Measurements from ENCODE around the gene COL8A1. TPM values are rescaled to one million over a fixed set of nuclear protein-coding genes. Genes with fewer than 3 reads are reported as not detected.

COL8A1 gene
- total RNA-seq, 2 experiments from 2014 or later: 0.10 TPM; not detected in 1

DNA sequence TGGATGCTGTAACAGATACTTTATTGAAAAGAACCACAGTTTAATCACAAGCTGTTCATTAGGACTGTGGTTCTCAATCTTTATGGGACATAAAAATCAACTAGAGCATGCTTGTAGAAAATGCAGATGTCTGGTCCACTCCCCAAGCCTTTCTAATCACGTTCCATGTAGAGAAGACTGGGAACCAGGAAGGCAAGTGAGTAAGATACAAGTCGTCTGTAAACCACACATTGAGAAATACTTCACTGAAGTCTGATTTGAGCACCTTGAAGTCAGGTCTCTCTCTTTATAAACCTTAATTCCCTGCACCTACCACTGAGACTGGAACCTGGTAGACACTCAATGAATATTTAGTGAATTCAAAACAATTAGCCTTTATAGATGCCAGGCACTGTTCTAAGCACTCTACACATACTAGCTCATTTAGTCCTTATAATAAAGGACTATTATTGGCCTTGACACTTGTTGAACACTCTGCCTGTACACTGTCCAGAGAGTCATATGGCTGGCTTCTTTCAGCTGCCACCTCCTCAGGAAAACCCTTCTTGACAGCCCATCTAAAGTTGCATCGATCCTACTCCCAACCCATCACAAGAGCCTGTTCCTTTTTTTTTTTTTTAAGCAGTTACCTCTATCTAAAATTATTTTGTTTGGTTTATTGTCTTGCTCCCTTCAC, 120.2 kb downstream of the COL8A1 start:
- DNase-seq: no peak
- Mint-ChIP-seq H3K27me3 (ENCODE audit: low read depth) (peaks cover 21% of the 10 kb centered on the region), H3K36me3 (ENCODE audit: low read depth) (no peaks in the 10 kb centered on the region), H3K27ac (no peak overlapping the region), H3K4me1 (ENCODE audit: low read depth) (no peaks in the 10 kb centered on the region), H3K9me3 (ENCODE audit: insufficient read depth) (no peaks in the 10 kb centered on the region), H3K4me3 (no peak overlapping the region)
- ATAC-seq: no peak
- ChIA-PET CTCF (interaction anchor here (0.8 kb wide), 1 partner anchor 8 kb away, joined by 3 read pairs; no protein-coding TSS in a partner anchor), POLR2A (no interaction called here)

GRCh38 chr3:99760031-99760430, 121.6 kb downstream of the COL8A1 start:
- ATAC-seq (no peak), DNase-seq (no peak)
- H3K27ac Mint-ChIP-seq: no peak overlapping the region
- no peaks in the 10 kb centered on the region for H3K9me3 Mint-ChIP-seq (ENCODE audit: insufficient read depth)
- CTCF ChIA-PET: no interaction called here
- no peaks in the 10 kb centered on the region for H3K4me1 Mint-ChIP-seq (ENCODE audit: low read depth)
- no peaks in the 10 kb centered on the region for H3K36me3 Mint-ChIP-seq (ENCODE audit: low read depth)
- no peak overlapping the region for H3K4me3 Mint-ChIP-seq
- POLR2A ChIA-PET: no interaction called here
- peaks cover 21% of the 10 kb centered on the region for H3K27me3 Mint-ChIP-seq (ENCODE audit: low read depth)

GRCh38 chr3:99760629-99761028, 122.2 kb downstream of the COL8A1 start:
- no peak overlapping the region for H3K4me3 Mint-ChIP-seq
- CTCF ChIA-PET: interaction anchor here (1.1 kb wide), 1 partner anchor 25 kb away, joined by 5 read pairs; no protein-coding TSS in a partner anchor
- no peaks in the 10 kb centered on the region for H3K9me3 Mint-ChIP-seq (ENCODE audit: insufficient read depth)
- DNase-seq (no peak), ATAC-seq (no peak)
- H3K4me1 Mint-ChIP-seq (ENCODE audit: low read depth): no peaks in the 10 kb centered on the region
- POLR2A ChIA-PET: no interaction called here
- H3K27ac Mint-ChIP-seq: no peak overlapping the region
- peaks cover 16% of the 10 kb centered on the region for H3K27me3 Mint-ChIP-seq (ENCODE audit: low read depth)
- H3K36me3 Mint-ChIP-seq (ENCODE audit: low read depth): no peaks in the 10 kb centered on the region

GRCh38 chr3:99761415-99762165, 123.2 kb downstream of the COL8A1 start:
- Mint-ChIP-seq H3K4me3 (no peak overlapping the region), H3K27me3 (ENCODE audit: low read depth) (peaks cover 13% of the 10 kb centered on the region), H3K4me1 (ENCODE audit: low read depth) (no peaks in the 10 kb centered on the region), H3K9me3 (ENCODE audit: insufficient read depth) (no peaks in the 10 kb centered on the region), H3K36me3 (ENCODE audit: low read depth) (no peaks in the 10 kb centered on the region), H3K27ac (no peak overlapping the region)
- ATAC-seq (no peak), DNase-seq (no peak)
- ChIA-PET CTCF (interaction anchor here (1.1 kb wide), 1 partner anchor 24 kb away, joined by 5 read pairs; no protein-coding TSS in a partner anchor), POLR2A (no interaction called here)

GRCh38 chr3:99762901-99763300, 124.5 kb downstream of the COL8A1 start:
- Mint-ChIP-seq H3K27me3 (ENCODE audit: low read depth) (peaks cover 11% of the 10 kb centered on the region), H3K4me1 (ENCODE audit: low read depth) (no peaks in the 10 kb centered on the region), H3K4me3 (no peak overlapping the region), H3K9me3 (ENCODE audit: insufficient read depth) (no peaks in the 10 kb centered on the region), H3K36me3 (ENCODE audit: low read depth) (no peaks in the 10 kb centered on the region), H3K27ac (no peak overlapping the region)
- ATAC-seq (no peak), DNase-seq (no peak)
- POLR2A ChIA-PET: no interaction called here
- CTCF ChIA-PET: no interaction called here

GRCh38 chr3:99764377-99764776, 126.0 kb downstream of the COL8A1 start:
- ChIA-PET CTCF (no interaction called here), POLR2A (no interaction called here)
- no peaks in the 10 kb centered on the region for H3K36me3 Mint-ChIP-seq (ENCODE audit: low read depth)
- no peak overlapping the region for H3K4me3 Mint-ChIP-seq
- H3K9me3 Mint-ChIP-seq (ENCODE audit: insufficient read depth): no peaks in the 10 kb centered on the region
- DNase-seq: no peak
- ATAC-seq: no peak
- H3K27ac Mint-ChIP-seq: no peak overlapping the region
- peaks cover 8% of the 10 kb centered on the region for H3K27me3 Mint-ChIP-seq (ENCODE audit: low read depth)
- H3K4me1 Mint-ChIP-seq (ENCODE audit: low read depth): no peaks in the 10 kb centered on the region

DNA sequence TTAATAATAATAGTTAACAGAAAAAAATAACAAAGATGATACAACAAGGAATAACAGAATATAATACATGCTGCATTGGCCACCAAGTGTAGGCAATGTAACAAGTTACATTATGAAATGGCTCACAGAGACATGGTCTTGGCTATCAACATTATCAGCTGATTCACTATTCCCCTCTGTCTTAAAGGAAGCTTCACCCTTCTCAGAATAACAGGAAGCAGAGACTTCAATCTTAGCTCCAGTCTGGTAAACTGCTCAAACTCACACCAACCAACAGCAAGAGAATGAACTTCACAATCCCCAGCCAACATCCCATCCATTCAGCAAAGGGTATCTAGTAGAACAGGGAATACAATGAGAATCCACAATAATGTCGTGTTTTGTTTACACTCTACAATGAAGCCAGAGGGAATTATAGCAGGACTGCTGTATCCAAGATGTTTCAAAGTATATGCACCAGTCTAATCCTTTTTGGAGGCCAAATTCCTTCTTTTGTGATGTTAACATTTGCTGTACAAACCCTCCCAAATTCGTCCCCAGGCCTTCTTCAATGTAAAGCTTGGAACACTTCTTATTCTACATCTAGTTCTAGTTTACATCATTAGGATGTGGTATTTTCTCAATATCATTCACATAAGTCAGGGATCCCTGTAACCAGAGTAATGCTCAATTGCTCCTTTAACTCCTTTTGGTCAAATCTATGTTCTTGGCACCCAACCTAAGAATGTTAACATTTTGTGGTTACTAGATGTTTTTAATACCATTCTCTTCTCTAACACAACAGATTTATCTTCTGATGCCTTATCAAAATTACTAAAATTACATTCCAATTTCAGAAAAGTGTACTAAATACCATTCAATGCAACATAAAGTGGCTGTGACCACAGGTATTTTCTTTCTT, 126.9 kb downstream of the COL8A1 start:
- Mint-ChIP-seq H3K4me3 (no peak overlapping the region), H3K9me3 (ENCODE audit: insufficient read depth) (no peaks in the 10 kb centered on the region), H3K4me1 (ENCODE audit: low read depth) (no peaks in the 10 kb centered on the region), H3K27me3 (ENCODE audit: low read depth) (peaks cover 3% of the 10 kb centered on the region), H3K36me3 (ENCODE audit: low read depth) (no peaks in the 10 kb centered on the region), H3K27ac (no peak overlapping the region)
- ATAC-seq (no peak), DNase-seq (no peak)
- ChIA-PET CTCF (interaction anchor here (1.0 kb wide), 1 partner anchor 9 kb away, joined by 3 read pairs; no protein-coding TSS in a partner anchor), POLR2A (interaction anchor here (0.6 kb wide), 1 partner anchor 1702 kb away, joined by 3 read pairs; no protein-coding TSS in a partner anchor)

DNA sequence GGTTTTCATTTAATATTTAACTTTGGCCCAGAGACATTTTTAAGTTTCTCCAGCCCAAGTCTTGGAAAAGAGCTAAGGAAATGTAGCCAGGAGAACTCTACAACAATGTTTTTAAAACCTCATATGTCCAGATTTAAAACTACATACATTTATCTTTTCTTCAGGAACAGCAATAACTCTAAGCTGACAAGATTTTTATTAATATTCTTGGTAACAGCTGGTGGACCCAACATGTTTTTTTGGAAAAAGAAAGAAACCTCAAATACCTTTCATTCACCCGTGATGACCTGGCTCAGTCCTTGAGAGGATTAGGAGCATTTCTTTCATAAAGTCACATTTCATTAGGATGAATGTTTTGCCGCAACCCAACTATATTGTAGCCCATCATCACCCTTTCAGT, 128.9 kb downstream of the COL8A1 start:
- Mint-ChIP-seq H3K9me3 (ENCODE audit: insufficient read depth) (no peaks in the 10 kb centered on the region), H3K4me3 (no peak overlapping the region), H3K4me1 (ENCODE audit: low read depth) (no peaks in the 10 kb centered on the region), H3K27me3 (ENCODE audit: low read depth) (peaks cover 3% of the 10 kb centered on the region), H3K36me3 (ENCODE audit: low read depth) (no peaks in the 10 kb centered on the region), H3K27ac (no peak overlapping the region)
- CTCF ChIA-PET: no interaction called here
- no peak for DNase-seq
- POLR2A ChIA-PET: no interaction called here
- no peak for ATAC-seq

DNA sequence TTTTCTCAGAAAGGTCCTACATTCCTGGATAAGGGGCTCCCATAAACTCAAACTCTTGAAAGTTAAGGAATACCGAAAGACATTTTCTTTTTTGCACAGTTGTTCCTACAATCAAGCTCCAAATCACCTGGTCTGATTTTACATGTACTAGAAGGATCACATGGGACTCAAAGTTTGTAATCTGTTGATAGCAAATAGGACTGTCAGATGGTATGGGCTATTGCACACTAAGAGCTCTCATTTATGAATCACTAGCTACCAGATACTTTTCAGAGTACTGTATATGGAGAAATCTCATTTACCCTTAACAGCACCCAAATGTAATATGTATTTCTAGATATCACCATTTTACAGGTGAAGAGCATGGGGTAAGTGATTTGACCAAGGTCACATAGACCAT, 129.7 kb downstream of the COL8A1 start:
- H3K36me3 Mint-ChIP-seq (ENCODE audit: low read depth): no peaks in the 10 kb centered on the region
- POLR2A ChIA-PET: no interaction called here
- H3K27me3 Mint-ChIP-seq (ENCODE audit: low read depth): peaks cover 3% of the 10 kb centered on the region
- H3K27ac Mint-ChIP-seq: no peak overlapping the region
- no peaks in the 10 kb centered on the region for H3K9me3 Mint-ChIP-seq (ENCODE audit: insufficient read depth)
- H3K4me3 Mint-ChIP-seq: no peak overlapping the region
- DNase-seq (no peak), ATAC-seq (no peak)
- H3K4me1 Mint-ChIP-seq (ENCODE audit: low read depth): no peaks in the 10 kb centered on the region
- CTCF ChIA-PET: no interaction called here

GRCh38 chr3:99768808-99769501, 130.6 kb downstream of the COL8A1 start:
- Mint-ChIP-seq H3K4me1 (ENCODE audit: low read depth) (no peaks in the 10 kb centered on the region), H3K36me3 (ENCODE audit: low read depth) (no peaks in the 10 kb centered on the region), H3K9me3 (ENCODE audit: insufficient read depth) (no peaks in the 10 kb centered on the region), H3K4me3 (no peak overlapping the region), H3K27me3 (ENCODE audit: low read depth) (peaks cover 3% of the 10 kb centered on the region), H3K27ac (no peak overlapping the region)
- POLR2A ChIA-PET: no interaction called here
- CTCF ChIA-PET: no interaction called here
- ATAC-seq (no peak), DNase-seq (no peak)

DNA sequence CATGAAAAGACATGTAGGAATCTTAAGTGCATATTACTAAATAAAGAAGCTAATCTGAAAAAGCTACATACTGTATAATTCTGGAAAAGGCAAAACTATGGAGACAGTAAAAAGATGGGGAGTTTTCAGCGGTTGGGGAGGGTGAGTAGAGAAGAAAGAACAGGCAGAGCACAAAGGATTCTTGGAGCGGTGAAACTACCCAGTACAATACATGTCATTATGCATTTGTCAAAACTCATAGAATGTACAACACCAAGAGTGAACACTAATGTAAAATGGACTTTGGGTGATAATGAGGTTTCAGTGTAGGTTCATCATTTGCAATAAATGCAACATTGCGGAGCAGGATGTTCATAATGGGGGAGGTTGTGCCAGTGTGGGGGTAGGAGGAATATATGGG, 133.8 kb downstream of the COL8A1 start:
- CTCF ChIA-PET: no interaction called here
- Mint-ChIP-seq H3K9me3 (ENCODE audit: insufficient read depth) (no peaks in the 10 kb centered on the region), H3K4me1 (ENCODE audit: low read depth) (no peaks in the 10 kb centered on the region), H3K27me3 (ENCODE audit: low read depth) (peaks cover 3% of the 10 kb centered on the region), H3K36me3 (ENCODE audit: low read depth) (no peaks in the 10 kb centered on the region), H3K27ac (no peak overlapping the region), H3K4me3 (no peak overlapping the region)
- DNase-seq (no peak), ATAC-seq (no peak)
- POLR2A ChIA-PET: no interaction called here
